Measurements from ENCODE around the gene FHAD1.
"Not testable (repeated sequence)": the region's sequence is repeated elsewhere in the genome, so short reads cannot be mapped to it uniquely, and the experiment has no call there.

Gene FHAD1

GRCh38 chr1:15432324-15432723, 185.3 kb downstream of the FHAD1 start:
- no peaks in the 10 kb centered on the region for H3K27me3 ChIP-seq (ENCODE audit: insufficient read depth, low read length)
- H3K4me1 ChIP-seq (ENCODE audit: control insufficient read depth, insufficient read depth, low read length, unreplicated experiment) = peaks cover 24% of the 10 kb centered on the region
- no peaks in the 10 kb centered on the region; the same call in none of the 2 replicates for H3K36me3 ChIP-seq (ENCODE audit: insufficient read depth, low read length)
- H3K27ac ChIP-seq (ENCODE audit: low read depth, low read length) = peak overlapping the region; percentile 50; the same call in 1 of the 2 replicates
- H3K79me2 ChIP-seq (ENCODE audit: control insufficient read depth, insufficient read depth, low read length, unreplicated experiment) = no peaks in the 10 kb centered on the region
- no peak overlapping the region for H3K4me3 ChIP-seq (ENCODE audit: low read depth, low read length)
- H2AFZ ChIP-seq (ENCODE audit: low read length, unreplicated experiment) = no peak overlapping the region

- Histone ChIP-seq H3K36me3 (ENCODE audit: insufficient read depth, low read length) (no peaks in the 10 kb centered on the region; the same call in none of the 2 replicates), H3K27me3 (ENCODE audit: insufficient read depth, low read length) (no peaks in the 10 kb centered on the region), H3K79me2 (ENCODE audit: control insufficient read depth, insufficient read depth, low read length, unreplicated experiment) (no peaks in the 10 kb centered on the region), H3K27ac (ENCODE audit: low read depth, low read length) (peak overlapping the region; percentile 46), H3K4me1 (ENCODE audit: control insufficient read depth, insufficient read depth, low read length, unreplicated experiment) (peaks cover 24% of the 10 kb centered on the region), H3K4me3 (ENCODE audit: low read depth, low read length) (no peak overlapping the region), H2AFZ (ENCODE audit: low read length, unreplicated experiment) (no peak overlapping the region)
These were observed 186.4 kb downstream of the FHAD1 start for GRCh38 chr1:15433471-15433870.

- not testable (repeated sequence) for H3K27ac ChIP-seq (ENCODE audit: low read depth, low read length); H2AFZ ChIP-seq (ENCODE audit: low read length, unreplicated experiment); H3K4me3 ChIP-seq (ENCODE audit: low read depth, low read length); H3K27me3 ChIP-seq (ENCODE audit: insufficient read depth, low read length); H3K36me3 ChIP-seq (ENCODE audit: insufficient read depth, low read length); H3K79me2 ChIP-seq (ENCODE audit: control insufficient read depth, insufficient read depth, low read length, unreplicated experiment)
- H3K4me1 ChIP-seq (ENCODE audit: control insufficient read depth, insufficient read depth, low read length, unreplicated experiment) = peaks cover 20% of the 10 kb centered on the region
These were observed 187.7 kb downstream of the FHAD1 start for GRCh38 chr1:15434739-15435138.

- H3K4me1 ChIP-seq (ENCODE audit: control insufficient read depth, insufficient read depth, low read length, unreplicated experiment) = peaks cover 14% of the 10 kb centered on the region
- no peaks in the 10 kb centered on the region for H3K27me3 ChIP-seq (ENCODE audit: insufficient read depth, low read length)
- H3K79me2 ChIP-seq (ENCODE audit: control insufficient read depth, insufficient read depth, low read length, unreplicated experiment) = no peaks in the 10 kb centered on the region
- H2AFZ ChIP-seq (ENCODE audit: low read length, unreplicated experiment) = no peak overlapping the region
- no peaks in the 10 kb centered on the region; the same call in 1 of the 2 replicates for H3K36me3 ChIP-seq (ENCODE audit: insufficient read depth, low read length)
- H3K27ac ChIP-seq (ENCODE audit: low read depth, low read length) = no peak overlapping the region
- no peak overlapping the region for H3K4me3 ChIP-seq (ENCODE audit: low read depth, low read length)
These were observed 188.4 kb downstream of the FHAD1 start for GRCh38 chr1:15435239-15436077.

GRCh38 chr1:15436881-15437442, 189.9 kb downstream of the FHAD1 start:
- Histone ChIP-seq H3K79me2 (ENCODE audit: control insufficient read depth, insufficient read depth, low read length, unreplicated experiment) (no peaks in the 10 kb centered on the region), H3K36me3 (ENCODE audit: insufficient read depth, low read length) (no peaks in the 10 kb centered on the region)

GRCh38 chr1:15439325-15439724, 192.3 kb downstream of the FHAD1 start:
- no peaks in the 10 kb centered on the region for H3K79me2 ChIP-seq (ENCODE audit: control insufficient read depth, insufficient read depth, low read length, unreplicated experiment)
- H3K4me1 ChIP-seq (ENCODE audit: control insufficient read depth, insufficient read depth, low read length, unreplicated experiment) = peaks cover 4% of the 10 kb centered on the region
- H3K36me3 ChIP-seq (ENCODE audit: insufficient read depth, low read length) = no peaks in the 10 kb centered on the region
- no peak overlapping the region for H3K27ac ChIP-seq (ENCODE audit: low read depth, low read length)
- no peak overlapping the region for H2AFZ ChIP-seq (ENCODE audit: low read length, unreplicated experiment)
- H3K27me3 ChIP-seq (ENCODE audit: insufficient read depth, low read length) = no peaks in the 10 kb centered on the region
- H3K4me3 ChIP-seq (ENCODE audit: low read depth, low read length) = no peak overlapping the region

More at GRCh38 chr1:15436881-15437442, 189.9 kb downstream of the FHAD1 start:
- H3K27ac ChIP-seq (ENCODE audit: low read depth, low read length) = no peak overlapping the region
- peaks cover 14% of the 10 kb centered on the region for H3K4me1 ChIP-seq (ENCODE audit: control insufficient read depth, insufficient read depth, low read length, unreplicated experiment)
- no peaks in the 10 kb centered on the region for H3K27me3 ChIP-seq (ENCODE audit: insufficient read depth, low read length)
- no peak overlapping the region for H3K4me3 ChIP-seq (ENCODE audit: low read depth, low read length)
- H2AFZ ChIP-seq (ENCODE audit: low read length, unreplicated experiment) = no peak overlapping the region

GRCh38 chr1:15440357-15440756, 193.3 kb downstream of the FHAD1 start:
- no peaks in the 10 kb centered on the region for H3K27me3 ChIP-seq (ENCODE audit: insufficient read depth, low read length)
- H3K79me2 ChIP-seq (ENCODE audit: control insufficient read depth, insufficient read depth, low read length, unreplicated experiment) = no peaks in the 10 kb centered on the region
- no peak overlapping the region for H3K4me3 ChIP-seq (ENCODE audit: low read depth, low read length)
- H2AFZ ChIP-seq (ENCODE audit: low read length, unreplicated experiment) = no peak overlapping the region
- H3K36me3 ChIP-seq (ENCODE audit: insufficient read depth, low read length) = no peaks in the 10 kb centered on the region
- H3K27ac ChIP-seq (ENCODE audit: low read depth, low read length) = no peak overlapping the region
- H3K4me1 ChIP-seq (ENCODE audit: control insufficient read depth, insufficient read depth, low read length, unreplicated experiment) = no peaks in the 10 kb centered on the region

- no peak overlapping the region for H2AFZ ChIP-seq (ENCODE audit: low read length, unreplicated experiment)
- H3K36me3 ChIP-seq (ENCODE audit: insufficient read depth, low read length) = no peaks in the 10 kb centered on the region
These were observed 194.2 kb downstream of the FHAD1 start for GRCh38 chr1:15441247-15441646.

GRCh38 chr1:15442119-15442518, 195.1 kb downstream of the FHAD1 start:
- Histone ChIP-seq H2AFZ (ENCODE audit: low read length, unreplicated experiment) (no peak overlapping the region), H3K4me3 (ENCODE audit: low read depth, low read length) (no peak overlapping the region), H3K27ac (ENCODE audit: low read depth, low read length) (no peak overlapping the region), H3K4me1 (ENCODE audit: control insufficient read depth, insufficient read depth, low read length, unreplicated experiment) (no peaks in the 10 kb centered on the region), H3K79me2 (ENCODE audit: control insufficient read depth, insufficient read depth, low read length, unreplicated experiment) (no peaks in the 10 kb centered on the region), H3K36me3 (ENCODE audit: insufficient read depth, low read length) (no peaks in the 10 kb centered on the region), H3K27me3 (ENCODE audit: insufficient read depth, low read length) (peaks cover 2% of the 10 kb centered on the region; the same call in 1 of the 2 replicates)

More at GRCh38 chr1:15441247-15441646, 194.2 kb downstream of the FHAD1 start:
- Histone ChIP-seq H3K4me3 (ENCODE audit: low read depth, low read length) (no peak overlapping the region), H3K79me2 (ENCODE audit: control insufficient read depth, insufficient read depth, low read length, unreplicated experiment) (no peaks in the 10 kb centered on the region), H3K27me3 (ENCODE audit: insufficient read depth, low read length) (no peaks in the 10 kb centered on the region), H3K4me1 (ENCODE audit: control insufficient read depth, insufficient read depth, low read length, unreplicated experiment) (no peaks in the 10 kb centered on the region), H3K27ac (ENCODE audit: low read depth, low read length) (no peak overlapping the region)

- Histone ChIP-seq H3K4me1 (ENCODE audit: control insufficient read depth, insufficient read depth, low read length, unreplicated experiment) (no peaks in the 10 kb centered on the region), H3K79me2 (ENCODE audit: control insufficient read depth, insufficient read depth, low read length, unreplicated experiment) (no peaks in the 10 kb centered on the region), H3K27ac (ENCODE audit: low read depth, low read length) (no peak overlapping the region), H2AFZ (ENCODE audit: low read length, unreplicated experiment) (no peak overlapping the region), H3K27me3 (ENCODE audit: insufficient read depth, low read length) (peaks cover 5% of the 10 kb centered on the region; the same call in 1 of the 2 replicates), H3K36me3 (ENCODE audit: insufficient read depth, low read length) (no peaks in the 10 kb centered on the region), H3K4me3 (ENCODE audit: low read depth, low read length) (no peak overlapping the region)
These were observed 195.7 kb downstream of the FHAD1 start for GRCh38 chr1:15442759-15443158.

- no peak overlapping the region for H3K4me3 ChIP-seq (ENCODE audit: low read depth, low read length)
- H3K79me2 ChIP-seq (ENCODE audit: control insufficient read depth, insufficient read depth, low read length, unreplicated experiment) = no peaks in the 10 kb centered on the region
- H2AFZ ChIP-seq (ENCODE audit: low read length, unreplicated experiment) = no peak overlapping the region
- peaks cover 5% of the 10 kb centered on the region; the same call in 1 of the 2 replicates for H3K27me3 ChIP-seq (ENCODE audit: insufficient read depth, low read length)
- H3K36me3 ChIP-seq (ENCODE audit: insufficient read depth, low read length) = no peaks in the 10 kb centered on the region
- H3K4me1 ChIP-seq (ENCODE audit: control insufficient read depth, insufficient read depth, low read length, unreplicated experiment) = no peaks in the 10 kb centered on the region
- no peak overlapping the region for H3K27ac ChIP-seq (ENCODE audit: low read depth, low read length)
These were observed 196.3 kb downstream of the FHAD1 start for GRCh38 chr1:15443281-15443680.

Data from ACC112 (cell line).